Activated gamma-delta T cell (primary cell): ENCODE results near the gene REPS1.

Experiments
- DNase-seq: peaks from one replicate; lab custom pipeline; 2025; lab: John Stamatoyannopoulos, UW

REPS1 gene

GRCh38 chr6:138925806-138926205, 62.2 kb downstream of the REPS1 start:
- no peak for DNase-seq

- no peak for DNase-seq
These were observed 64.5 kb downstream of the REPS1 start for GRCh38 chr6:138923561-138923960.

DNA sequence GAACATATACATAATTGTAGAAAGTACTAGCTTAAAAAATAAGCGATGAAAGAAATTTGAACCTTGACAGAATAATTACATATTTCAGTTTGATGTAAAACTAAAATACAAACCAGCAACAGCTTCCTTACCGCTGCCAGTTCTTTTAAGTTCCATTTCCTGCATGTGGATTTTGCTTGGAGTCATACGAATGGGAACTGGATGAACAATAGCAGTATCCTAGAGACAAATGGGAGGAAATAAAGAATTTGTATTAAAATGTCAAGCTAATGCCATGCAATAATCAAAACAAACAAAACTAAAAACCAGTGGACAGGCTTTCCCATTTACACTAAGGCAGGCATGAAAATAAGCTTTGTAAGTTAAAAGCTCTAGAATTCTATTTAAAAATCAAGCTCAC, 67.1 kb downstream of the REPS1 start:
- no peak for DNase-seq

GRCh38 chr6:138914701-138915100, 73.4 kb downstream of the REPS1 start:
- no peak for DNase-seq

DNA sequence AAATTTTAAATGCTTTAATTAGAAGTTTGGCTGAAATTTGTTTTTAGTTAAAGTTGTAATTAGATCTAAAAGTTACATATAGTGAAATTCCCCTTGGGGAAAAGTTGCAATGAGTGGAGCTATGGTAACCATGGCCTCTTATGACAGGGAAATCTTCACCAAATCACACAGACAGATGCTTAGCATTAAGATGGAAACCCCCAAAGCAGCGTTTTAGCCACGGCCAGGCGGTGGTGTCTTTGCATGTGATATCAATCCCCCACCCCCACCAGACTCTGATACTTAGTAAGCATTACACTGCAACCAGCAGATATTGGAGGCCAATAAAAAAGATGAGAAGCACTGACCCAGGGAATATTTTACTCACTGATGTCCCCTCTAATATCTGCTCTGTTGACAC, 75.7 kb downstream of the REPS1 start:
- no peak for DNase-seq

- no peak for DNase-seq
These were observed 78.1 kb downstream of the REPS1 start for GRCh38 chr6:138909975-138910374.

GRCh38 chr6:138909511-138909910, 78.5 kb downstream of the REPS1 start:
- no peak for DNase-seq

DNA sequence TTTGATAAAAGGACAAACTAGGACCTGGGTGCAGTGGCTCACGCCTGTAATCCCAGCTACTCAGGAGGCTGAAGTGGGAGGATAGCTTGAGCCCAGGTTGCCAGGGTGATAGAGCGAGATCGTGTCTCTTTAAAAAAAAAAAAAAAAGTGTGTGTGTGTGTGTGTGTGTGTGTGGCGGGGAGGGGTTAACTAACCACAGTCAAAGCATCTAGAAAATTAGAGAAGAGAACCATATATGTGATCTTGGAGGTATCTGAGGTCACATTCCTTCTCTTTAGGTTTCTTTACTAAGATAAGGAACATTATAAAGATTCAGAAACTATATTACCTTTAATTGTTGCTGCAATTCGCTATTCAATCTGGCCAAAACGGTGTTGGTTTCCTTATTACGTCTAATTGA, 80.9 kb downstream of the REPS1 start:
- DNase-seq = no peak

DNA sequence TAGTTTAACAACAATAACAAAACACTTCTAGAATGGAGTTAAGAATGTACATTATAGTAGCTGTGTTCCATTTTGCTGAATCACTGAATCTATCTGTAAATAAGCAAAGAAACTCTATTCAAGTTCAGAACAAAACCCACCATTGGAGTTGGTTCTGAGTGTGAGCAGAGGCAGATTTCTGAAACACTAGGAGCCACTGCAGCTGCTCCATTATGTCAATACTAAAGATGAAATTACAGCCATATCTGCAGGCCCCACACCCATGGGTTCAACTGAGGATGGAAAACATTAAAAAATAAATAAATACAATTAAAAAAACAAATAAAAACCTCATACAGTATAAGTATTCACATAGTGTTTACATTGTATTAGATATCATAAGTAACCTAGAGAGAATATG, 91.0 kb downstream of the REPS1 start:
- no peak for DNase-seq

DNA sequence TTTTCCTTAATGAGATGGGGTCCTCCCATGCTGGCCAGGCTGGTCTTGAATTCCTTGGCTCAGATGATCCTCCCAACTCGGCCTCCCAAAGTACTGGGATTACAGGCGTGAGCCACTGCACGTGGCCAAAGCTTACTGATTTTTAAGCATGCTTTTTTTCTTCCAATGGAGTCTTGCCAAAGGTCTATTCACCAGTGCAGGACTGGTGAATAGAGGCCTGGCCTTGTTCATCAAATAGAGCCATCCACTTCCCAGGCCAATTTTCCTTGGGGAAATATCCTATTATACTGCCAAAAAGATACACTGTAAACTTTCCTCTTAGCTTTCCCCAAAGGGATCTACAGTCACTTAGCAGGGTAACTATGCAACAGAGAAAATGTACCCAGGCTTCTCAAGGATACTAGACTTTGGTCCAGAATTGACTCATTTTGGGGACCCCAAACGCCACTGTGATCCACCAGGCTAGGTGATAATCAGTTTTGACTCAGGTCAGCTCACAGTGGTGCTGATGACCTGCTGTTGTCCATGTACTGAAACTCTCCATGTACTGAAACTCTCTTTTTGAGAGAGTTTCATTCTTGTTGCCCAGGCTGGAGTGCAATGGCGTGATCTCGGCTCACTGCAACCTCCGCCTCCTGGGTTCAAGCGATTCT, 91.8 kb downstream of the REPS1 start:
- no peak for DNase-seq

GRCh38 chr6:138891255-138891986, 96.6 kb downstream of the REPS1 start:
- DNase-seq = no peak

DNA sequence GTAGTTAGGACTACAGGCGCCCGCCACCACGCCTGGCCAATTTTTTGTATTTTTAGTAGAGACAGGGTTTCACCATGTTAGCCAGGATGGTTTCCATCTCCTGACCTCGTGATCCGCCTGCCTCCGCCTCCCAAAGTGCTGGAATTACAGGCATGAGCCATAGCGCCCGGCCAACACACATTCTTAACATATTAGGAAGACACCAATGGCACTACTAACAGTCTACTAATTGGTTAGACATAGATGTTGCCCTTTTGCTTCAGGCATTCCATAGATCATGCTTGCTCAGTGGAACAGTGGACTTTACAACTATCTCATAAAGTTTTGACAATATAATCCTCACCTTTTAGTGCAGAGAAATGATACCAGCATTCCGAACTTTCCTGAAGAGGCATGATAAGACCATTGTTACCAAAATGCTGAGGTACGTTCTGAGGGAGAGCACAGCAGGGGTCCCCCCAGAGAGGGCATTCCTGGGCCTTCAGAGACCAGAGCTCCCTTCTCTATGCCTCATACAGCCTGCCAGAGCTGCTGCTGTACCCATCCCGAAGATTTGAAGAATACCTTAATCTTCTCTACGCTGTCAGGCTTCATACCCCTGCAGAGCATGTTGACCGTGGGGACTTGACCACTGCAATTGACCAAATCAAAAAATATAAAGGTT, 102.8 kb downstream of the REPS1 start:
- no peak for DNase-seq

DNA sequence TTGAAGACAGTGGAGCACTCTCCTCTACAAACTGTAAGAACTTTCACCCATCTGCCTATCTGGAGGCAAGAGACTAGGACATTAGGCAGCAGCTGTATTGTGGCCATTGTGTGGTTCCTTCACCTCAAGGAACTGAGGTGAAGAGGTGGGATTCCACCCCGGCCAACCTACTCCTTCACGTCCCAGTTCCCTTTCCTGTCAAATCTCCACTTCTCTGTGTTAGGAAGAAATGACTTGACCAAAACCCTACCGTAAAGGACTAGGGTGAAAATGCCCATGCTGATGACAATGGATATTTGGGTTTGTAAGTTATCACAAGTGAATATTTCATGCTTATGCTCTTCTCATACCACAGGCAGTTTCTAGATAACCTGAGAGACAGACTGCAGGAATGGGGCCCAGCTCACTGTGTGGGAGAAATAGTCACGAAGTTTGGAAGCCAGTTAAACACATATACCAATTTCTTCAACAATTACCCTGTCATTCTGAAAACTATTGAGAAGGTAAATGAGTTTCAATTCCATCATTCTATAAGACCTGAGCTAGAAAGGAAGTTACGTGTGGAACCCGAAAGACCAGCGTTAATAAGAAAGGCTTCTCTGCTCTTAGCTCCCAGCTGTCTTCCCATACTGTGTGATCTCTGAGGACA, 105.6 kb downstream of the REPS1 start:
- no peak for DNase-seq

DNA sequence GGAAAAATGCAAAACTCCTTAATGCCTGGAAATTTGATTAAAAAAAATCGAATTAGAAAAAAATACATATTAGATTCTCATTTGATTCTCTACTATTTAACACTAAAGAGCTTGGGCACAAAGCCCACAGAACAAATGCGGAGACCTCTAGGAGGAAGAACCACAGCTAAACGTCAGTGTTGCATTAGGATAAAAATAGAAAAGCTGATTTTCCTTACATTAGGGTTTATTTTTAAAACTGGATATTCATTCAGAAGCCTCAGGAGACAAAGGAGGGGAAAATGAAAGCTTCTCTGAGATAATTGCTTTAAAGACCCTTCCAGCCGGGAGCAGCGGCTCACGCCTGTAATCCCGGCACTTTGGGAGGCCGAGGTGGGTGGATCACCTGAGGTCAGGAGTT, 114.9 kb downstream of the REPS1 start:
- no peak for DNase-seq

- no peak for DNase-seq
These were observed 118.7 kb downstream of the REPS1 start for GRCh38 chr6:138869398-138869797.

GRCh38 chr6:138868181-138868580, 119.9 kb downstream of the REPS1 start:
- no peak for DNase-seq

GRCh38 chr6:138865480-138866109, 122.5 kb downstream of the REPS1 start:
- DNase-seq = no peak

GRCh38 chr6:138864343-138864890, 123.6 kb downstream of the REPS1 start:
- DNase-seq = no peak

- DNase-seq = no peak
These were observed 124.7 kb downstream of the REPS1 start for GRCh38 chr6:138863321-138863720.

DNA sequence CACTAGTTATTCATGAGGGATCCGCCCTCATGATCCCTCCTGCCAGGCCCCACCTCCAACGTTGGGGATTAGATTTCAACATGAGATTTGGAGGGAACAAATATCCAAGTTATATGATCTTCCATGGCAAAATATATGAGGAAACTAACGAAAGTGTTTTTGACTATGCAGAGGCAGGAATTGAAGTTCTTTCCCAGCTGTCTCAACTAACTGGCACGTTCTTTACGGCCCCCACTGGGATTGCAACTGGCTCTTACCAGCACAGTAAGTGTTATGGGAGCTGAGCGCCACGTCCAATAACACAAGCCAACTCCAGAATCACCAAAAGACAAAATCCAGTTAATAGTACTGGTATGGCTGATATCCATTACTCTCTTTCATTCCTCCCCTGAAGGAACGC, 125.6 kb downstream of the REPS1 start:
- no peak for DNase-seq

GRCh38 chr6:138857775-138858174, 130.3 kb downstream of the REPS1 start:
- no peak for DNase-seq

DNA sequence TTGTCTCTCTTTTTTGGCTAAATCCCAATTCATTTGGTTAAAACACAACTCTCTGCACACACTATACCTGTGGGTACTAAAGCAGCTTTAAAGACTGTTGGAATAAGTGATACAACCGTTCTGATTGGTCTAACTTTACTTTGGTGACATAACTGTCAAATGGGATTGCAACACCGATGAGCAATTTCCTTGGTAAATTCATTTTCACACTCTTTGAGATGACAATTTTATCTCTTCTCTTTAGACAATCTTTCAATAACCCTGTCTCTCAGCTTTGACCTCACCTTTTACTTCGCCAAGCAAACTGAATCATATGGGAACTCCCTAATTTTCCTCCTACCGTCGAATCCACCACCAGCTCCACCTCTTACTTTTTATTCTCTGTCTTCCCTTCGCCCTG, 131.4 kb downstream of the REPS1 start:
- no peak for DNase-seq
